Measurements from ENCODE around the gene SLC27A6.
"Not testable (repeated sequence)": the region's sequence is repeated elsewhere in the genome, so short reads cannot be mapped to it uniquely, and the experiment has no call there.

The SLC27A6 gene

GRCh38 chr5:128965011-128965637 lies at the start of gene SLC27A6:
SLC27A6 (plus strand) TSS chr5:128965488; CDS start chr5:128966138, 650 bp downstream.
- Histone ChIP-seq H3K9me3 (ENCODE audit: low read length) (no peaks in the 10 kb centered on the region), H3K4me3 (ENCODE audit: low read length) (peak within 1 kb of the TSS; percentile 17), H3K36me3 (ENCODE audit: insufficient read depth, low read length) (no peaks in the 10 kb centered on the region), H2AFZ (ENCODE audit: low read depth, low read length) (peak within 1 kb of the TSS; percentile 73), H3K27me3 (ENCODE audit: insufficient read depth, low read length) (peaks cover 33% of the 10 kb centered on the region), H3K4me1 (ENCODE audit: insufficient read depth, low read length) (no peaks in the 10 kb centered on the region)

GRCh38 chr5:128919542-128919941 lies 45.7 kb upstream of the SLC27A6 start:
- Histone ChIP-seq H3K4me3 (ENCODE audit: low read length) (no peak overlapping the region), H3K9me3 (ENCODE audit: low read length) (no peaks in the 10 kb centered on the region), H3K36me3 (ENCODE audit: insufficient read depth, low read length) (no peaks in the 10 kb centered on the region), H2AFZ (ENCODE audit: low read depth, low read length) (no peak overlapping the region), H3K4me1 (ENCODE audit: insufficient read depth, low read length) (no peaks in the 10 kb centered on the region), H3K27me3 (ENCODE audit: insufficient read depth, low read length) (no peaks in the 10 kb centered on the region)

- no peaks in the 10 kb centered on the region for H3K36me3 ChIP-seq (ENCODE audit: insufficient read depth, low read length)
Measured at GRCh38 chr5:128920345-128921215, 44.7 kb upstream of the SLC27A6 start.

GRCh38 chr5:128924299-128924698 lies 41.0 kb upstream of the SLC27A6 start:
- Histone ChIP-seq H2AFZ (ENCODE audit: low read depth, low read length) (no peak overlapping the region), H3K36me3 (ENCODE audit: insufficient read depth, low read length) (no peaks in the 10 kb centered on the region), H3K27me3 (ENCODE audit: insufficient read depth, low read length) (no peaks in the 10 kb centered on the region), H3K9me3 (ENCODE audit: low read length) (no peaks in the 10 kb centered on the region), H3K4me3 (ENCODE audit: low read length) (no peak overlapping the region), H3K4me1 (ENCODE audit: insufficient read depth, low read length) (no peaks in the 10 kb centered on the region)

More at GRCh38 chr5:128920345-128921215, 44.7 kb upstream of the SLC27A6 start:
- Histone ChIP-seq H3K4me3 (ENCODE audit: low read length) (no peak overlapping the region), H3K4me1 (ENCODE audit: insufficient read depth, low read length) (no peaks in the 10 kb centered on the region), H3K27me3 (ENCODE audit: insufficient read depth, low read length) (no peaks in the 10 kb centered on the region), H2AFZ (ENCODE audit: low read depth, low read length) (no peak overlapping the region), H3K9me3 (ENCODE audit: low read length) (no peaks in the 10 kb centered on the region)

- Histone ChIP-seq H3K27me3 (ENCODE audit: insufficient read depth, low read length) (no peaks in the 10 kb centered on the region), H3K9me3 (ENCODE audit: low read length) (no peaks in the 10 kb centered on the region), H3K4me1 (ENCODE audit: insufficient read depth, low read length) (no peaks in the 10 kb centered on the region), H3K4me3 (ENCODE audit: low read length) (no peak overlapping the region), H3K36me3 (ENCODE audit: insufficient read depth, low read length) (no peaks in the 10 kb centered on the region), H2AFZ (ENCODE audit: low read depth, low read length) (peak overlapping the region; percentile 5)
Measured at GRCh38 chr5:128925973-128926372, 39.3 kb upstream of the SLC27A6 start.

- no peaks in the 10 kb centered on the region for H3K9me3 ChIP-seq (ENCODE audit: low read length)
- H2AFZ ChIP-seq (ENCODE audit: low read depth, low read length) = no peak overlapping the region
- no peaks in the 10 kb centered on the region for H3K4me1 ChIP-seq (ENCODE audit: insufficient read depth, low read length)
- no peaks in the 10 kb centered on the region for H3K27me3 ChIP-seq (ENCODE audit: insufficient read depth, low read length)
- no peak overlapping the region for H3K4me3 ChIP-seq (ENCODE audit: low read length)
- no peaks in the 10 kb centered on the region for H3K36me3 ChIP-seq (ENCODE audit: insufficient read depth, low read length)
Measured at GRCh38 chr5:128927644-128928043, 37.6 kb upstream of the SLC27A6 start.

- not testable (repeated sequence) for H3K4me3 ChIP-seq (ENCODE audit: low read length); H2AFZ ChIP-seq (ENCODE audit: low read depth, low read length); H3K4me1 ChIP-seq (ENCODE audit: insufficient read depth, low read length); H3K36me3 ChIP-seq (ENCODE audit: insufficient read depth, low read length); H3K9me3 ChIP-seq (ENCODE audit: low read length); H3K27me3 ChIP-seq (ENCODE audit: insufficient read depth, low read length)
Measured at GRCh38 chr5:128932232-128932631, 33.1 kb upstream of the SLC27A6 start.

GRCh38 chr5:128943100-128943499 lies 22.2 kb upstream of the SLC27A6 start:
- H2AFZ ChIP-seq (ENCODE audit: low read depth, low read length); H3K27me3 ChIP-seq (ENCODE audit: insufficient read depth, low read length); H3K4me3 ChIP-seq (ENCODE audit: low read length); H3K9me3 ChIP-seq (ENCODE audit: low read length); H3K36me3 ChIP-seq (ENCODE audit: insufficient read depth, low read length); H3K4me1 ChIP-seq (ENCODE audit: insufficient read depth, low read length): not testable (repeated sequence)

GRCh38 chr5:128949847-128950546 lies 15.3 kb upstream of the SLC27A6 start:
- no peaks in the 10 kb centered on the region for H3K4me1 ChIP-seq (ENCODE audit: insufficient read depth, low read length)
- no peak overlapping the region for H3K4me3 ChIP-seq (ENCODE audit: low read length)
- H3K36me3 ChIP-seq (ENCODE audit: insufficient read depth, low read length) = no peaks in the 10 kb centered on the region
- no peaks in the 10 kb centered on the region for H3K27me3 ChIP-seq (ENCODE audit: insufficient read depth, low read length)
- H2AFZ ChIP-seq (ENCODE audit: low read depth, low read length) = no peak overlapping the region
- no peaks in the 10 kb centered on the region for H3K9me3 ChIP-seq (ENCODE audit: low read length)

- not testable (repeated sequence) for H3K27me3 ChIP-seq (ENCODE audit: insufficient read depth, low read length); H3K36me3 ChIP-seq (ENCODE audit: insufficient read depth, low read length)
Measured at GRCh38 chr5:128951301-128951700, 14.0 kb upstream of the SLC27A6 start.

GRCh38 chr5:128956164-128956563 lies 9.1 kb upstream of the SLC27A6 start:
- no peaks in the 10 kb centered on the region for H3K36me3 ChIP-seq (ENCODE audit: insufficient read depth, low read length)
- H3K27me3 ChIP-seq (ENCODE audit: insufficient read depth, low read length) = no peaks in the 10 kb centered on the region
- no peaks in the 10 kb centered on the region for H3K9me3 ChIP-seq (ENCODE audit: low read length)
- no peaks in the 10 kb centered on the region for H3K4me1 ChIP-seq (ENCODE audit: insufficient read depth, low read length)
- H3K4me3 ChIP-seq (ENCODE audit: low read length) = no peak overlapping the region
- H2AFZ ChIP-seq (ENCODE audit: low read depth, low read length) = no peak overlapping the region

More at GRCh38 chr5:128951301-128951700, 14.0 kb upstream of the SLC27A6 start:
- not testable (repeated sequence) for H3K9me3 ChIP-seq (ENCODE audit: low read length); H2AFZ ChIP-seq (ENCODE audit: low read depth, low read length); H3K4me1 ChIP-seq (ENCODE audit: insufficient read depth, low read length); H3K4me3 ChIP-seq (ENCODE audit: low read length)

GRCh38 chr5:128962211-128962610 lies 3.1 kb upstream of the SLC27A6 start:
- no peaks in the 10 kb centered on the region for H3K36me3 ChIP-seq (ENCODE audit: insufficient read depth, low read length)
- H3K27me3 ChIP-seq (ENCODE audit: insufficient read depth, low read length) = peaks cover 33% of the 10 kb centered on the region

GRCh38 chr5:128965638-128966302 lies 482 bp downstream of the SLC27A6 start:
- Histone ChIP-seq H3K9me3 (ENCODE audit: low read length) (no peaks in the 10 kb centered on the region), H3K4me1 (ENCODE audit: insufficient read depth, low read length) (no peaks in the 10 kb centered on the region), H3K36me3 (ENCODE audit: insufficient read depth, low read length) (no peaks in the 10 kb centered on the region), H2AFZ (ENCODE audit: low read depth, low read length) (no peak overlapping the region), H3K27me3 (ENCODE audit: insufficient read depth, low read length) (peaks cover 33% of the 10 kb centered on the region), H3K4me3 (ENCODE audit: low read length) (peak overlapping the region; percentile 17)

More at GRCh38 chr5:128962211-128962610, 3.1 kb upstream of the SLC27A6 start:
- H2AFZ ChIP-seq (ENCODE audit: low read depth, low read length) = no peak overlapping the region
- no peaks in the 10 kb centered on the region for H3K4me1 ChIP-seq (ENCODE audit: insufficient read depth, low read length)
- no peak overlapping the region for H3K4me3 ChIP-seq (ENCODE audit: low read length)
- H3K9me3 ChIP-seq (ENCODE audit: low read length) = no peaks in the 10 kb centered on the region

All from neuron (in vitro differentiated cells).